Measurements from ENCODE around the gene SRSF1.

The SRSF1 gene

DNA sequence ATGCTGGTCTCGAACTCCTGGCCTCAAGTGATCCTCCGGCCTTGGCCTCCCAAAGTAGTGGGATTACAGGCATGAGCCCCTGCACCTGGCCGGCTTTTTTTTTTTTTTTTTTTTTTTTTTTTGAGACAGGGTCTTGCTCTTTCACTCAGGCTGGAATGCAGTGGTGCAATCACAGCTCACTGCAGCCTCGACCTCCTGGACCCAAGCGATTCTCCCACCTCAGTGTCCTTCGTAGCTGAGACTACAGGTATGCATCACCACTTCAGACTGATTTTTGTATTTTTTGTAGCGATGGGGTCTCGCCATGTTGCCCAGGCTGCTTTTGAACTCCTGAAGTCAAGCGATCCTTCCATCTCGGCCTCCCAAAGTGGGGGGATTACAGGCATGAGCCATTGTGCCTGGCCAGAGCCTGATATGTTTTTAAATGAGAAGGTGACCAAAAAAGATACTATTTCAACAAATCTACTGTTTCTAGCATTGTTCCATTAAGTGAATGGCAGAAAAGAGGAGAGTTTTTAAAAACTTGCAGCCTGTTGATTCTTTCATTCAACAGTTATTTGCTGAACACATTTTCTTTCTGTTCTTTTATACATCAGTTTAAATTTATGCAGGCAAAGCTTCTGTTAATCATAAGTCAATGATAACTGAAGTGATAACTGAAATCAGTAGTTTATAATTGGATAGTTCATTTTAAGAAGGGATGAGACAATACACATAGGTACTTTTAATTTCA lies 3.2 kb upstream of the SRSF1 start:
- Histone ChIP-seq H3K27me3 (ENCODE audit: control insufficient read depth, insufficient read depth, low read length) (no peaks in the 10 kb centered on the region), H3K4me3 (ENCODE audit: low read depth, low read length) (no peak overlapping the region), H3K9me3 (ENCODE audit: control insufficient read depth, insufficient read depth, low read depth, low read length) (no peaks in the 10 kb centered on the region), H3K36me3 (ENCODE audit: control insufficient read depth, insufficient read depth, low read length) (peaks cover 9% of the 10 kb centered on the region), H3K9ac (ENCODE audit: low read length) (no peak overlapping the region), H3K27ac (ENCODE audit: low read depth, low read length) (no peak overlapping the region), H3K4me1 (ENCODE audit: control insufficient read depth, insufficient read depth, low read length) (peaks cover 5% of the 10 kb centered on the region; the same call in 1 of the 2 replicates)

DNA sequence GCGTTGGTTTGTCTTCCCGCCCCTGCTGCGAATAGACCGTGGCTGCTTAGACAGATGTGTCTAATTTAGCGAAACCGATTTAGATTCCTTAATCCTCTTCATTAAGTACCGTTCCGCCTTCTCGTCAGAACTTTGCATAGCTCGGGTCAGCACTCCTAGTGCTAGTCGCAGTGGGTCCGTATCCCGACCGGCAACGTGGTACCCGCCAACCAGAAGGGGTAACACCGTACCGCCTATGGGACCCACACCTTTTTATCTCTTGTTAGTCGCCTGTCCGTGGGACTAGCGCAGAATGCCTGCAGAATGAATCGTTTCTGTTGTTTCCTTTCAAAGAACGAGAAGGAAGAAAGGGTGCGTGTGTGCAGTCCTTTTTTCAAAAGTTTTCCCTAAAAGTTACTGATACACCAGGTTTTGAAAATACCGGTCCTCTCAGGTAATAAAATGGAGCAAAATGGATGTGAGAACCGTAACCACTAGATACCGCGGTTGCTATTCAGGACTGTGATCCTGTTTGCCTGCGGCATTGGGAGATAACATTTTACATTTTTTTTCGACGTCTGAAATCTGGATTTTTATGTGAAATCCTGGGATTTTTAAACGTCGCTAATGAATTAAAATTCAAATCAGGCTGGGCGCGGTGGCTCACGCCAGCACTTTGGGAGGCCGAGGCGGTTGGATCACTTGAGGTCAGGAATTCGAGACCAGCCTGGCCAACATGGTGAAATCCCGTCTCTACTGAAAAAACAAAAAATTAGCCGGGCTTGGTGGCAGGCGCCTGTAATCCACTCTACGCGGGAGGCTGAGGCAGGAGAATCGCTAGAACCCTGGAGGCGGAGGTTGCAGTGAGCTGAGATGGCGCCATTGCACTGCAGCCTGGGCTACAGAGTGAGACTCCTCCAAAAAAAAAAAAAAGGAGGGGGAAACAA lies 998 bp upstream of the SRSF1 start:
- Histone ChIP-seq H3K4me3 (ENCODE audit: low read depth, low read length) (peak overlapping the region; percentile 86), H3K9ac (ENCODE audit: low read length) (peak overlapping the region; percentile 96), H3K27me3 (ENCODE audit: control insufficient read depth, insufficient read depth, low read length) (no peaks in the 10 kb centered on the region), H3K27ac (ENCODE audit: low read depth, low read length) (peak overlapping the region; percentile 96), H3K4me1 (ENCODE audit: control insufficient read depth, insufficient read depth, low read length) (peaks cover 16% of the 10 kb centered on the region), H3K9me3 (ENCODE audit: control insufficient read depth, insufficient read depth, low read depth, low read length) (no peaks in the 10 kb centered on the region), H3K36me3 (ENCODE audit: control insufficient read depth, insufficient read depth, low read length) (peaks cover 31% of the 10 kb centered on the region)

GRCh38 chr17:58006560-58006923 lies 504 bp downstream of the SRSF1 start:
- H3K27me3 ChIP-seq (ENCODE audit: control insufficient read depth, insufficient read depth, low read length) = no peaks in the 10 kb centered on the region
- H3K36me3 ChIP-seq (ENCODE audit: control insufficient read depth, insufficient read depth, low read length) = peaks cover 46% of the 10 kb centered on the region
- peaks cover 16% of the 10 kb centered on the region for H3K4me1 ChIP-seq (ENCODE audit: control insufficient read depth, insufficient read depth, low read length)
- H3K4me3 ChIP-seq (ENCODE audit: low read depth, low read length) = peak overlapping the region; percentile 86
- H3K9me3 ChIP-seq (ENCODE audit: control insufficient read depth, insufficient read depth, low read depth, low read length) = no peaks in the 10 kb centered on the region
- H3K9ac ChIP-seq (ENCODE audit: low read length) = peak overlapping the region; percentile 96
- peak overlapping the region; percentile 96 for H3K27ac ChIP-seq (ENCODE audit: low read depth, low read length)

DNA sequence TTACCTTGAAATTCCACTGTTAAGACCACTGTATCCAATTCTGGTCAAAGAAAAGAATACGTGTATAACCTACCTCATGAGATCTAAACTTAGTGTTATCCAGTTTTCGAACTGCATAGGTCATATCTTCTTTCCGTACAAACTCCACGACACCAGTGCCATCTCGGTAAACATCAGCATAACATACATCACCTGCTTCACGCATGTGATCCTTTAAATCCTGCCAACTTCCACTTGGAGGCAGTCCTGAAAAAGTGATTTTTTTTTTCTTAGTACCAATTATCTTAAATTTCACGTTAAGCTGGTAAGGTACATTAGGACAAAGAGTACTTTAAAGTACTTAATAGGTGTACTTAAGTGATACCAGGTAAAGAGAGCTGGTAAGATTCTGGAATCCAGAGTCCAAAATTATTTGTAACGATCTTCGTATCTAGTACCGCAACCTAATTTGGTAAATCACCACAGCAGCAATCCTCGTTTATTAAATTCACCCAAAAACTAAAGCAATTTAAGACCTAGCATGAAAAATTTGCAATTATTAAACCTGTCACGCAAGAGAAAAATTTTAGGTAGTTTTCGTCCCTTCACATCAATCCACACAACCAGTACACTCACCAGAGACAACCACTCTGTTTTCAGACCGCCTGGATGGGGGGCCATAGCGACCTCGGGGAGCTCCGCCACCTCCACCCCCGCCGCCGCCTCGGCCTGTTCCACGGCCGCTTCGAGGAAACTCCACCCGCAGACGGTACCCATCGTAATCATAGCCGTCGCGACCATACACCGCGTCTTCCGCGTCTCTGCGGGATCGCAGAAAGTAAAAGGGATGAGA lies 1.1 kb downstream of the SRSF1 start:
- peak overlapping the region; percentile 96 for H3K9ac ChIP-seq (ENCODE audit: low read length)
- H3K27me3 ChIP-seq (ENCODE audit: control insufficient read depth, insufficient read depth, low read length) = no peaks in the 10 kb centered on the region
- peaks cover 52% of the 10 kb centered on the region for H3K36me3 ChIP-seq (ENCODE audit: control insufficient read depth, insufficient read depth, low read length)
- peak overlapping the region; percentile 96 for H3K27ac ChIP-seq (ENCODE audit: low read depth, low read length)
- peak overlapping the region; percentile 86 for H3K4me3 ChIP-seq (ENCODE audit: low read depth, low read length)
- H3K4me1 ChIP-seq (ENCODE audit: control insufficient read depth, insufficient read depth, low read length) = peaks cover 16% of the 10 kb centered on the region
- H3K9me3 ChIP-seq (ENCODE audit: control insufficient read depth, insufficient read depth, low read depth, low read length) = no peaks in the 10 kb centered on the region

GRCh38 chr17:58005031-58005727 lies 1.9 kb downstream of the SRSF1 start:
- H3K4me3 ChIP-seq (ENCODE audit: low read depth, low read length) = peak overlapping the region; percentile 86
- peak overlapping the region; percentile 96 for H3K9ac ChIP-seq (ENCODE audit: low read length)

DNA sequence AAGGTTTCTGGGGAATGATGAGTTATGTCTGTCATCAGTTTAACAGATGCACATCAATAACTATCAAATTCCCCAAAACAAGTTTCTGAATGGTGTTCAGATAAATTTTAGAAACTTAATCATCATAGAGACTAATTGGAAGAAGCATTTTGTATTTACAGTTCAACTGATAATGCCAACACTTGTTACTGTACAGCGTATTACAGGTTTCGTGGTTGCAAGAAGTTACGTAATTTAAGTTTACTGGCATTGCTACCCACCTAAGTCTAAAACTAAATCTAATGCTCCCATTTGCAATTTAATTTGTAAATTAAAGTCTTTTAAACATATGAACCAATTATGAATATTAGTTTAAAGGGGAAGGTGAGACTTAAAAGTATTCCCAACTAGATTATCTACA lies 3.0 kb downstream of the SRSF1 start:
- no peak overlapping the region for H3K27ac ChIP-seq (ENCODE audit: low read depth, low read length)
- peak overlapping the region; percentile 86; the same call in 1 of the 2 replicates for H3K4me3 ChIP-seq (ENCODE audit: low read depth, low read length)

More at GRCh38 chr17:58005031-58005727, 1.9 kb downstream of the SRSF1 start:
- H3K36me3 ChIP-seq (ENCODE audit: control insufficient read depth, insufficient read depth, low read length) = peaks cover 59% of the 10 kb centered on the region
- no peaks in the 10 kb centered on the region for H3K27me3 ChIP-seq (ENCODE audit: control insufficient read depth, insufficient read depth, low read length)
- peaks cover 16% of the 10 kb centered on the region for H3K4me1 ChIP-seq (ENCODE audit: control insufficient read depth, insufficient read depth, low read length)
- no peaks in the 10 kb centered on the region for H3K9me3 ChIP-seq (ENCODE audit: control insufficient read depth, insufficient read depth, low read depth, low read length)
- no peak overlapping the region for H3K27ac ChIP-seq (ENCODE audit: low read depth, low read length)

DNA sequence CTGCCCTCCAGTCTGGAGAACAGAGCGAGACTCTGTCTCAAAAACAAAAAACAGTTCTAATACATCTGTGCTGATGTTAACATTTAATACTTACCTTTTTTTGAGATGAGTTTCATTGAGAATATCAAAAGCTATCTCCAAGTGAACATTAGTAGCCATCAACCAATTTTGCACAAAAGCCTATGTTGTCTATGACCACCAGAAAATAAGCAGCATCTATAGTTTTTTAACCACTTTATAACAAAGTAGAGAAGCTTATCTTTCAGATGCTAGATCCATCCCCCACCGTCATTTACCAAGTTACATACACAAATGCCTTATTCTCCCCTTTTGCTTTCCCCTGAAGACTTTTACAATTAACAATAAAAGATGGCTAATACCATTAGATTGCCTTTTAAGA lies 4.1 kb downstream of the SRSF1 start:
- Histone ChIP-seq H3K9me3 (ENCODE audit: control insufficient read depth, insufficient read depth, low read depth, low read length) (no peaks in the 10 kb centered on the region), H3K36me3 (ENCODE audit: control insufficient read depth, insufficient read depth, low read length) (peaks cover 78% of the 10 kb centered on the region), H3K9ac (ENCODE audit: low read length) (no peak overlapping the region), H3K27me3 (ENCODE audit: control insufficient read depth, insufficient read depth, low read length) (no peaks in the 10 kb centered on the region), H3K4me1 (ENCODE audit: control insufficient read depth, insufficient read depth, low read length) (peaks cover 16% of the 10 kb centered on the region), H3K4me3 (ENCODE audit: low read depth, low read length) (no peak overlapping the region), H3K27ac (ENCODE audit: low read depth, low read length) (no peak overlapping the region)

More for the DNA sequence above, 3.0 kb downstream of the SRSF1 start:
- Histone ChIP-seq H3K4me1 (ENCODE audit: control insufficient read depth, insufficient read depth, low read length) (peaks cover 16% of the 10 kb centered on the region), H3K36me3 (ENCODE audit: control insufficient read depth, insufficient read depth, low read length) (peaks cover 68% of the 10 kb centered on the region), H3K9ac (ENCODE audit: low read length) (no peak overlapping the region), H3K27me3 (ENCODE audit: control insufficient read depth, insufficient read depth, low read length) (no peaks in the 10 kb centered on the region), H3K9me3 (ENCODE audit: control insufficient read depth, insufficient read depth, low read depth, low read length) (no peaks in the 10 kb centered on the region)

GRCh38 chr17:58002154-58002948 lies 4.7 kb downstream of the SRSF1 start:
- Histone ChIP-seq H3K9me3 (ENCODE audit: control insufficient read depth, insufficient read depth, low read depth, low read length) (no peaks in the 10 kb centered on the region), H3K27me3 (ENCODE audit: control insufficient read depth, insufficient read depth, low read length) (no peaks in the 10 kb centered on the region), H3K9ac (ENCODE audit: low read length) (no peak overlapping the region), H3K4me1 (ENCODE audit: control insufficient read depth, insufficient read depth, low read length) (peaks cover 16% of the 10 kb centered on the region), H3K36me3 (ENCODE audit: control insufficient read depth, insufficient read depth, low read length) (peaks cover 85% of the 10 kb centered on the region), H3K4me3 (ENCODE audit: low read depth, low read length) (no peak overlapping the region), H3K27ac (ENCODE audit: low read depth, low read length) (no peak overlapping the region)

DNA sequence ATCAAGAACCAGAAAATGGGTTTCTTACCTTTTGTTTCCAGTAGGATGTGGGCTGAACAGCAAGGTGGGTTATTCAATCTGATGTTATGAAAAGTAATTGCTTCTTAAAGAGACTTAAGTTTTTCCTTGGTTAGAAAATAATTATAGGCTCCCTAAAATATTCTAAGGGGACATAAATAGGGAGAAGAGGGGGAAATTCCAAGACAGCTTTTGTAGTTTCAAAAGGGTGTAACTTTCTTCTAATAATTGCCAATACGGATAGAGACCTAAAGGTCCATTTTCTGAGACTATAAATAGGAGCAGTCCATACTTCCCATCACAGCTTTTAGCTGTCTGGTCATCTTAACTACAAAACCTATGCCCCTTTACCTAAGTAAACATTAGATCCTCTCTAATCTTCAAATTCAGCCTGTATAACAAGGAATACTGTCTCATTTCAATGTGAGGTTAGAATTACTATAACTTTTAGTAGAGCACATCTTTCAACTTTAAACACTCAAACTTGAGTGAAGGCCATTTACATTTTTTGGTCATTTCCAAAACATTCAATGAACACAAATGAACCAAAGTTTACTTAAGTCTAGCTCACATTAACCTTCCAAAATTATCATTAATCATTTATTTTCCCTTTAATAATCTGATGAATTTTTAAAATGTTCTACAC lies 5.5 kb downstream of the SRSF1 start:
- H3K36me3 ChIP-seq (ENCODE audit: control insufficient read depth, insufficient read depth, low read length) = peaks cover 90% of the 10 kb centered on the region
- H3K27me3 ChIP-seq (ENCODE audit: control insufficient read depth, insufficient read depth, low read length) = no peaks in the 10 kb centered on the region
- H3K9ac ChIP-seq (ENCODE audit: low read length) = no peak overlapping the region
- no peak overlapping the region for H3K4me3 ChIP-seq (ENCODE audit: low read depth, low read length)
- H3K4me1 ChIP-seq (ENCODE audit: control insufficient read depth, insufficient read depth, low read length) = peaks cover 16% of the 10 kb centered on the region
- no peak overlapping the region for H3K27ac ChIP-seq (ENCODE audit: low read depth, low read length)
- no peaks in the 10 kb centered on the region for H3K9me3 ChIP-seq (ENCODE audit: control insufficient read depth, insufficient read depth, low read depth, low read length)

Data from HUES6 (cell line).